ENCODE measurements around the gene UBA5.

GRCh38 chr3:132645058-132645457, 15.1 kb upstream of the UBA5 start:
- TF ChIP-seq CTCF (IDR thresholded peaks at IDR 0.05; ENCODE audit: low read depth, low read length) (no peak), POLR2A (IDR thresholded peaks at IDR 0.05; ENCODE audit: extremely low read depth, insufficient read length) (no peak)
